Measurements from ENCODE around the gene CEBPZ.

Gene CEBPZ

GRCh38 chr2:37188570-37188969 is 42.8 kb downstream of the CEBPZ start, which contains the start of gene SULT6B1:
Gene SULT6B1, minus strand, starts transcription at chr2:37188670. Its CDS starts 30 bp downstream, at chr2:37188640.
- no peaks in the 10 kb centered on the region for H3K9me3 ChIP-seq
- no peak for DNase-seq (ENCODE audit: low spot score in 2 of 2)
- in situ Hi-C loops (cut with MboI; ENCODE audit: low sequenced_read_pairs), result no loop called here

GRCh38 chr2:37181726-37182684 is 49.4 kb downstream of the CEBPZ start:
- in situ Hi-C loops (cut with MboI; ENCODE audit: low sequenced_read_pairs), result no loop called here
- peak in 1 of 2 experiments; percentile 91 for DNase-seq (ENCODE audit: low spot score in 2 of 2)
- Histone ChIP-seq H3K9me3 (no peaks in the 10 kb centered on the region), H3K27me3 (ENCODE audit: low read depth) (no peaks in the 10 kb centered on the region), H3K36me3 (replicated peaks) (no peaks in the 10 kb centered on the region), H3K4me1 (peaks cover 7% of the 10 kb centered on the region), H3K4me3 (no peak overlapping the region)

More at GRCh38 chr2:37188570-37188969, 42.8 kb downstream of the CEBPZ start, which contains the start of gene SULT6B1:
- Histone ChIP-seq H3K4me3 (no peak within 1 kb of the TSS), H3K4me1 (peaks cover 9% of the 10 kb centered on the region), H3K36me3 (replicated peaks) (no peaks in the 10 kb centered on the region), H3K27me3 (ENCODE audit: low read depth) (no peaks in the 10 kb centered on the region)

GRCh38 chr2:37180640-37181039 is 50.8 kb downstream of the CEBPZ start:
- Histone ChIP-seq H3K36me3 (replicated peaks) (no peaks in the 10 kb centered on the region), H3K9me3 (no peaks in the 10 kb centered on the region), H3K27me3 (ENCODE audit: low read depth) (no peaks in the 10 kb centered on the region), H3K4me3 (no peak overlapping the region), H3K4me1 (peaks cover 7% of the 10 kb centered on the region)
- DNase-seq (ENCODE audit: low spot score in 2 of 2), result no peak
- in situ Hi-C loops (cut with MboI; ENCODE audit: low sequenced_read_pairs), result no loop called here

- peaks cover 7% of the 10 kb centered on the region for H3K4me1 ChIP-seq
- H3K4me3 ChIP-seq, result no peak overlapping the region
- no peaks in the 10 kb centered on the region for H3K9me3 ChIP-seq
- in situ Hi-C loops (cut with MboI; ENCODE audit: low sequenced_read_pairs), result no loop called here
- no peaks in the 10 kb centered on the region for H3K36me3 ChIP-seq (replicated peaks)
- H3K27me3 ChIP-seq (ENCODE audit: low read depth), result no peaks in the 10 kb centered on the region
- no peak for DNase-seq (ENCODE audit: low spot score in 2 of 2)
These were observed 51.3 kb downstream of the CEBPZ start for GRCh38 chr2:37180006-37180639.

GRCh38 chr2:37173741-37174140 is 57.7 kb downstream of the CEBPZ start:
- no peak for DNase-seq (ENCODE audit: low spot score in 2 of 2)
- H3K4me3 ChIP-seq, result no peak overlapping the region
- in situ Hi-C loops (cut with MboI; ENCODE audit: low sequenced_read_pairs), result no loop called here
- H3K36me3 ChIP-seq (replicated peaks), result no peaks in the 10 kb centered on the region
- H3K27me3 ChIP-seq (ENCODE audit: low read depth), result no peaks in the 10 kb centered on the region
- H3K9me3 ChIP-seq, result no peaks in the 10 kb centered on the region
- no peaks in the 10 kb centered on the region for H3K4me1 ChIP-seq

- Histone ChIP-seq H3K27me3 (ENCODE audit: low read depth) (0 out of 2 replicates have a peak, but pooled peaks cover 4% of the 10 kb centered on the region), H3K9me3 (no peaks in the 10 kb centered on the region), H3K36me3 (replicated peaks) (no peaks in the 10 kb centered on the region; the same call in 1 of the 2 replicates), H3K4me1 (no peaks in the 10 kb centered on the region), H3K4me3 (no peak overlapping the region)
- no peak for DNase-seq (ENCODE audit: low spot score in 2 of 2)
- in situ Hi-C loops (cut with MboI; ENCODE audit: low sequenced_read_pairs), result no loop called here
These were observed 59.8 kb downstream of the CEBPZ start for GRCh38 chr2:37171624-37171950.

- Histone ChIP-seq H3K36me3 (replicated peaks) (no peaks in the 10 kb centered on the region; the same call in 1 of the 2 replicates), H3K4me1 (no peaks in the 10 kb centered on the region), H3K9me3 (peaks cover 8% of the 10 kb centered on the region; the same call in 1 of the 2 replicates), H3K27me3 (ENCODE audit: low read depth) (0 out of 2 replicates have a peak, but pooled peaks cover 4% of the 10 kb centered on the region), H3K4me3 (no peak overlapping the region)
- in situ Hi-C loops (cut with MboI; ENCODE audit: low sequenced_read_pairs), result no loop called here
- peak; percentile 59 to 69 for DNase-seq (ENCODE audit: low spot score in 2 of 2)
These were observed 63.0 kb downstream of the CEBPZ start for GRCh38 chr2:37168217-37168981.

- Histone ChIP-seq H3K4me3 (no peak overlapping the region), H3K27me3 (ENCODE audit: low read depth) (0 out of 2 replicates have a peak, but pooled peaks cover 4% of the 10 kb centered on the region), H3K36me3 (replicated peaks) (no peaks in the 10 kb centered on the region; the same call in 1 of the 2 replicates), H3K9me3 (peaks cover 9% of the 10 kb centered on the region; the same call in 1 of the 2 replicates), H3K4me1 (no peaks in the 10 kb centered on the region)
- no peak for DNase-seq (ENCODE audit: low spot score in 2 of 2)
- in situ Hi-C loops (cut with MboI; ENCODE audit: low sequenced_read_pairs), result no loop called here
These were observed 63.7 kb downstream of the CEBPZ start for GRCh38 chr2:37167636-37168180.

- H3K4me3 ChIP-seq, result no peak overlapping the region
- H3K4me1 ChIP-seq, result no peaks in the 10 kb centered on the region
- DNase-seq (ENCODE audit: low spot score in 2 of 2), result no peak
- H3K36me3 ChIP-seq (replicated peaks), result no peaks in the 10 kb centered on the region; the same call in 1 of the 2 replicates
- H3K27me3 ChIP-seq (ENCODE audit: low read depth), result 0 out of 2 replicates have a peak, but pooled peaks cover 4% of the 10 kb centered on the region
- H3K9me3 ChIP-seq, result peaks cover 9% of the 10 kb centered on the region; the same call in 1 of the 2 replicates
- in situ Hi-C loops (cut with MboI; ENCODE audit: low sequenced_read_pairs), result no loop called here
These were observed 66.6 kb downstream of the CEBPZ start for GRCh38 chr2:37164757-37165156.

GRCh38 chr2:37156857-37157714 is 74.3 kb downstream of the CEBPZ start, which contains the start of gene EIF2AK2:
Gene EIF2AK2, minus strand, starts transcription at chr2:37156980. Its CDS starts 9,174 bp downstream, at chr2:37147806.
- no peaks in the 10 kb centered on the region for H3K27me3 ChIP-seq (ENCODE audit: low read depth)
- peak; percentile 85 to 91 for DNase-seq (ENCODE audit: low spot score in 2 of 2)
- H3K9me3 ChIP-seq, result no peaks in the 10 kb centered on the region
- in situ Hi-C loops (cut with MboI; ENCODE audit: low sequenced_read_pairs), result no loop called here
- peak within 1 kb of the TSS; percentile 66 for H3K4me3 ChIP-seq
- peaks cover 4% of the 10 kb centered on the region for H3K36me3 ChIP-seq (replicated peaks)
- H3K4me1 ChIP-seq, result peaks cover 18% of the 10 kb centered on the region

- Histone ChIP-seq H3K4me3 (peak overlapping the region; percentile 66), H3K27me3 (ENCODE audit: low read depth) (no peaks in the 10 kb centered on the region), H3K4me1 (peaks cover 20% of the 10 kb centered on the region), H3K36me3 (replicated peaks) (peaks cover 4% of the 10 kb centered on the region), H3K9me3 (no peaks in the 10 kb centered on the region)
- in situ Hi-C loops (cut with MboI; ENCODE audit: low sequenced_read_pairs), result no loop called here
- peak; percentile 71 to 79 for DNase-seq (ENCODE audit: low spot score in 2 of 2)
These were observed 75.1 kb downstream of the CEBPZ start for GRCh38 chr2:37156071-37156856.

GRCh38 chr2:37154785-37155184 is 76.6 kb downstream of the CEBPZ start:
- H3K4me3 ChIP-seq, result no peak overlapping the region
- no peaks in the 10 kb centered on the region for H3K9me3 ChIP-seq
- H3K27me3 ChIP-seq (ENCODE audit: low read depth), result no peaks in the 10 kb centered on the region
- peaks cover 5% of the 10 kb centered on the region for H3K36me3 ChIP-seq (replicated peaks)
- no peak for DNase-seq (ENCODE audit: low spot score in 2 of 2)
- peaks cover 33% of the 10 kb centered on the region for H3K4me1 ChIP-seq
- in situ Hi-C loops (cut with MboI; ENCODE audit: low sequenced_read_pairs), result no loop called here

All from HAP-1 (cell line).